H1 (cell line): ENCODE results near the gene SLC24A4. TPM values are rescaled to one million over a fixed set of nuclear protein-coding genes. Genes with fewer than 3 reads are reported as not detected.

Source experiments
- E2F6 ChIP-seq: IDR thresholded peaks from 2 replicates; pipeline ENCODE4 v1.6.1; 2012; ENCODE audit warnings: inconsistent platforms
- MAX ChIP-seq: IDR thresholded peaks from 2 replicates; pipeline ENCODE4 v1.6.1; 2012; ENCODE audit warnings: inconsistent platforms
- NANOG ChIP-seq: IDR thresholded peaks from 2 replicates; pipeline ENCODE4 v1.6.1; 2011; ENCODE audit warnings: low read length, low read depth, mild to moderate bottlenecking, inconsistent platforms; ENCODE audit not compliant: insufficient read depth, poor library complexity, severe bottlenecking
- SRF ChIP-seq: IDR thresholded peaks from 2 replicates; pipeline ENCODE4 v1.6.1; 2011; ENCODE audit warnings: mild to moderate bottlenecking, low read depth, low read length, moderate library complexity
- polyA plus RNA-seq, 7 experiments: library from polyadenylated mRNA; depleted of rRNA in 3 of 7; stranded (reverse) in 5 of 7; unstranded in 2 of 7; fragments of >200 nt in 5 of 7; fragments of 200-250 nt in 2 of 7; gene quantifications; 1 replicate in 5 of 7; 2 replicates in 1 of 7; 4 replicates in 1 of 7; pipeline versions ENCODE4 v1.2.1 to v1.2.3, GENCODE V29; 2011 to 2013; ENCODE audit warnings: missing spikeins in 2 of 7, mixed read lengths in 2 of 7
- total RNA-seq: library from RNA; stranded (reverse); fragmentation: NEBNext Ultra II Directional; extraction: Animal tissue kit (Norgen Biotek cat#: 25700); gene quantifications from 2 replicates; pipeline ENCODE4 v1.2.1, GENCODE V29; 2021

The SLC24A4 gene
- total and polyA plus RNA-seq, 2 of the 8 experiments (the other 6 are each of a cell fraction or from before 2014, with no cell fraction given) = 0.27 to 0.89 TPM

- no peak for TF ChIP-seq E2F6
- TF ChIP-seq MAX = no peak
- TF ChIP-seq SRF = no peak
- no peak for TF ChIP-seq NANOG
Measured at GRCh38 chr14:92389598-92390158, 66.7 kb downstream of the SLC24A4 start (continued).
